IMR-90 (cell line): ENCODE results near the gene CEP57L1. TPM values are rescaled to one million over a fixed set of nuclear protein-coding genes. Genes with fewer than 3 reads are reported as not detected.

ENCODE experiments used
- ATAC-seq: fragments of 200-7000 bp; cut with Tn5 transposase; 2 replicates; pipeline ENCODE4 v1.9.1; 2020; ENCODE audit warnings: low read depth, mild to moderate bottlenecking, moderate library complexity
- BruUV-seq: library from RNA; stranded (reverse); fragments of 400-500 nt; replicated peaks from 2 replicates; lab custom pipeline; 2021; lab: Mats Ljungman, UMichigan
- CTCF ChIA-PET: fragments of 300-600 bp; formaldehyde crosslinking; extraction: SDS; loops from one replicate; lab custom pipeline; 2021; ENCODE audit warnings: antibody characterized with exemption; lab: Yijun Ruan, JAX
- POLR2A ChIA-PET: fragments of 300-600 bp; sonication (Branson Sonifier 250); formaldehyde crosslinking; loops from one replicate; lab custom pipeline; 2022; ENCODE audit warnings: antibody characterized with exemption; ENCODE audit not compliant: unreplicated experiment; lab: Charles Lee
- DNase-seq: peaks from one replicate; pipeline ENCODE4 v3.0.0; 2013
- H2AFZ ChIP-seq: replicated peaks from 2 replicates; pipeline ENCODE3; 2013; ENCODE audit warnings: low read length, mild to moderate bottlenecking; ENCODE audit not compliant: poor library complexity
- H2AK5ac ChIP-seq: 2 replicates; pipeline ENCODE4 v1.6.1; 2013; ENCODE audit warnings: low read depth, low read length, inconsistent platforms
- H2AK9ac ChIP-seq: replicated peaks from 2 replicates; pipeline ENCODE3; 2013; ENCODE audit warnings: mild to moderate bottlenecking, low read depth, low read length, moderate library complexity; ENCODE audit not compliant: poor library complexity
- H2BK120ac ChIP-seq: 2 replicates; pipeline ENCODE4 v1.6.1; 2013; ENCODE audit warnings: low read depth, low read length, inconsistent platforms
- H2BK15ac ChIP-seq: 3 replicates; pipeline ENCODE4 v1.6.1; 2013; ENCODE audit warnings: low read depth, low read length, inconsistent platforms
- H2BK20ac ChIP-seq: 2 replicates; pipeline ENCODE4 v1.6.1; 2013; ENCODE audit warnings: low read depth, mild to moderate bottlenecking, inconsistent platforms, low read length, moderate library complexity
- H2BK5ac ChIP-seq: 2 replicates; pipeline ENCODE4 v1.6.1; 2013; ENCODE audit warnings: mild to moderate bottlenecking, low read depth, low read length, inconsistent platforms; ENCODE audit not compliant: poor library complexity, severe bottlenecking
- H3K14ac ChIP-seq: replicated peaks from 2 replicates; pipeline ENCODE4 v1.6.1; 2013; ENCODE audit warnings: low read depth, low read length, inconsistent platforms
- H3K18ac ChIP-seq: 2 replicates; pipeline ENCODE4 v1.6.1; 2013; ENCODE audit warnings: low read depth, low read length, control low read depth
- H3K23ac ChIP-seq: 2 replicates; pipeline ENCODE4 v1.6.1; 2013; ENCODE audit warnings: low read depth, low read length, inconsistent platforms
- H3K27ac ChIP-seq: 2 replicates; pipeline ENCODE4 v1.5.1; 2013; ENCODE audit warnings: mild to moderate bottlenecking, control low read depth, low read length; ENCODE audit not compliant: insufficient read depth
- H3K27me3 ChIP-seq: 2 replicates; pipeline ENCODE4 v1.6.1; 2013; ENCODE audit warnings: low read length; ENCODE audit not compliant: control insufficient read depth, insufficient read depth
- H3K36me3 ChIP-seq: 2 replicates; pipeline ENCODE4 v1.6.1; 2013; ENCODE audit warnings: low read length, mixed read lengths; ENCODE audit not compliant: control insufficient read depth, insufficient read depth
- H3K4ac ChIP-seq: 2 replicates; pipeline ENCODE4 v1.6.1; 2013; ENCODE audit warnings: low read depth, low read length, inconsistent platforms
- H3K4me1 ChIP-seq: 2 replicates; pipeline ENCODE4 v1.6.1; 2013; ENCODE audit warnings: low read length, mixed read lengths; ENCODE audit not compliant: control insufficient read depth, insufficient read depth
- H3K4me2 ChIP-seq: 2 replicates; pipeline ENCODE4 v1.6.1; 2013; ENCODE audit warnings: low read depth, mild to moderate bottlenecking, control low read depth, low read length, moderate library complexity
- H3K4me3 ChIP-seq: 2 replicates; pipeline ENCODE4 v1.5.1; 2013; ENCODE audit warnings: low read depth, mild to moderate bottlenecking, control low read depth, low read length, moderate library complexity; ENCODE audit not compliant: insufficient read depth
- H3K56ac ChIP-seq: 2 replicates; pipeline ENCODE4 v1.6.1; 2013; ENCODE audit warnings: low read length, inconsistent platforms; ENCODE audit not compliant: insufficient read depth; ENCODE audit errors: extremely low read depth
- H3K79me1 ChIP-seq, 2 experiments: 2 replicates each; pipeline ENCODE4 v1.6.1; 2013; ENCODE audit warnings: low read length in 2 of 2, inconsistent platforms in 1 of 2, low read depth in 1 of 2
- H3K9ac ChIP-seq: 2 replicates; pipeline ENCODE4 v1.6.1; 2013; ENCODE audit warnings: low read depth, low read length, control low read depth
- H3K9me1 ChIP-seq: 2 replicates; pipeline ENCODE4 v1.6.1; 2013; ENCODE audit warnings: low read length, inconsistent platforms; ENCODE audit not compliant: insufficient read depth
- H3K9me3 ChIP-seq: 2 replicates; pipeline ENCODE4 v1.6.1; 2013; ENCODE audit warnings: low read length; ENCODE audit not compliant: control insufficient read depth, insufficient read depth
- H4K20me1 ChIP-seq: 2 replicates; pipeline ENCODE4 v1.6.1; 2013; ENCODE audit warnings: low read length, inconsistent platforms; ENCODE audit not compliant: insufficient read depth
- H4K5ac ChIP-seq: 2 replicates; pipeline ENCODE4 v1.6.1; 2013; ENCODE audit warnings: mild to moderate bottlenecking, low read depth, low read length, control low read depth
- H4K8ac ChIP-seq, 2 experiments: 2 replicates each; pipeline ENCODE4 v1.6.1; 2013; ENCODE audit warnings: low read depth in 2 of 2, low read length in 2 of 2, control low read depth in 1 of 2, inconsistent platforms in 1 of 2
- H4K91ac ChIP-seq: 2 replicates; pipeline ENCODE4 v1.6.1; 2013; ENCODE audit warnings: low read depth, low read length, inconsistent platforms; ENCODE audit not compliant: insufficient read depth
- BHLHE40 ChIP-seq: fragments of 150-350 bp; IDR thresholded peaks from 2 replicates; pipeline ENCODE4 v1.6.1; 2016; ENCODE audit warnings: mild to moderate bottlenecking, low read depth, low read length
- CEBPB ChIP-seq: IDR thresholded peaks from 2 replicates; pipeline ENCODE4 v1.6.1; 2012; ENCODE audit warnings: low read depth, low read length, improper control_type of control experiment
- CTCF ChIP-seq: conservative IDR thresholded peaks from 2 replicates; pipeline ENCODE4 v1.5.1; 2012; ENCODE audit warnings: mild to moderate bottlenecking, low read depth, low read length, improper control_type of control experiment
- MAFK ChIP-seq: IDR thresholded peaks from 2 replicates; pipeline ENCODE4 v1.6.1; 2012; ENCODE audit warnings: low read depth, low read length, improper control_type of control experiment
- MXI1 ChIP-seq: IDR thresholded peaks from 2 replicates; pipeline ENCODE4 v1.6.1; 2012; ENCODE audit warnings: low read depth, mild to moderate bottlenecking, low read length, moderate library complexity, borderline replicate concordance
- NFE2L2 ChIP-seq: fragments of 150-350 bp; IDR thresholded peaks from 2 replicates; pipeline ENCODE4 v1.6.1; 2016; ENCODE audit warnings: low read depth, mild to moderate bottlenecking, low read length
- POLR2A ChIP-seq: IDR thresholded peaks from 2 replicates; pipeline ENCODE4 v1.6.1; 2012; ENCODE audit warnings: mild to moderate bottlenecking, low read depth, low read length
- RAD21 ChIP-seq: IDR thresholded peaks from 2 replicates; pipeline ENCODE4 v1.6.1; 2012; ENCODE audit warnings: low read length, improper control_type of control experiment
- RCOR1 ChIP-seq: IDR thresholded peaks from 2 replicates; pipeline ENCODE4 v1.6.1; 2012; ENCODE audit warnings: mild to moderate bottlenecking, low read length, improper control_type of control experiment; ENCODE audit not compliant: insufficient replicate concordance
- SMC3 ChIP-seq: fragments of 150-350 bp; IDR thresholded peaks from 2 replicates; pipeline ENCODE4 v1.6.1; 2016; ENCODE audit warnings: low read depth, mild to moderate bottlenecking, antibody characterized with exemption, low read length, moderate library complexity
- USF2 ChIP-seq: fragments of 150-350 bp; IDR thresholded peaks from 2 replicates; pipeline ENCODE4 v1.6.1; 2017; ENCODE audit warnings: mild to moderate bottlenecking, antibody characterized with exemption, low read length, low read depth
- WGBS, 2 experiments: methylation state at CpG; one replicate each; pipeline versions ENCODE4 v1.1.5 to v1.1.7; 2013; ENCODE audit warnings: missing lambda C conversion rate in 2 of 2; ENCODE audit not compliant: insufficient read length in 1 of 2; ENCODE audit errors: extremely low coverage in 2 of 2; 5-methylcytosine and 5-hydroxymethylcytosine counted together
- dilution Hi-C: fragments of 300-500 bp; cut with HindIII; formaldehyde crosslinking; loops from one replicate; pipeline ENCODE4 v1.14.3; 2018; ENCODE audit warnings: low sequenced_read_pairs; ENCODE audit not compliant: unreplicated experiment
- in situ Hi-C: fragments of 300-500 bp; cut with MboI; formaldehyde crosslinking; loops from 3 replicates; pipeline ENCODE4 v1.14.3; 2019; ENCODE audit warnings: low sequenced_read_pairs, inconsistent platforms, mixed read lengths
- intact Hi-C: fragments of 100-400 bp; cut with micrococcal nuclease; formaldehyde crosslinking; loops from 2 replicates; pipeline ENCODE4 v1.10.0; 2022
- polyA plus RNA-seq, 3 experiments: library from polyadenylated mRNA; depleted of rRNA; stranded (reverse); fragments of >200 nt; gene quantifications; 2 replicates each; pipeline ENCODE4 v1.2.3, GENCODE V29; 2012; ENCODE audit warnings: low replicate concordance in 1 of 3
- total RNA-seq: library from RNA; depleted of rRNA; stranded (reverse); fragments of >200 nt; gene quantifications from 2 replicates; pipeline ENCODE4 v1.2.3, GENCODE V29; 2012
- TF ChIP-seq, protein P1 (sequence below): fragments of 150-350 bp; IDR thresholded peaks from 2 replicates; pipeline ENCODE4 v1.6.1; 2016; ENCODE audit warnings: low read depth, mild to moderate bottlenecking, low read length, moderate library complexity, borderline replicate concordance

The CEP57L1 gene
- total and polyA plus RNA-seq, 2 of the 4 experiments (the other 2 are of a cell fraction): 10.3 to 21.9 TPM

- no peak for TF ChIP-seq MAFK
- TF ChIP-seq RAD21: 0 out of 2 replicates have a peak, but pooled peaks have one; percentile 1
- TF ChIP-seq SMC3: no peak
- no peak for TF ChIP-seq USF2
Observed at GRCh38 chr6:109095036-109095834, at the start of gene CEP57L1 (continued).

- H3K9ac ChIP-seq: no peak overlapping the region
- H3K36me3 ChIP-seq: no peaks in the 10 kb centered on the region
- no peak overlapping the region for H3K18ac ChIP-seq
- no peak overlapping the region for H2BK5ac ChIP-seq
- BruUV-seq: no TSS peak
- ChIA-PET CTCF (no interaction called here), POLR2A (no interaction called here)
- peaks cover 1% of the 10 kb centered on the region; the same call in 1 of the 2 replicates for H3K4me1 ChIP-seq
- H4K8ac ChIP-seq: no peak overlapping the region
- WGBS, 2 experiments: no CpG with 5 or more reads among the region's 1 CpG
- H3K9me1 ChIP-seq: peaks cover 5% of the 10 kb centered on the region; the same call in 1 of the 2 replicates
- intact Hi-C loops (no loop called here), in situ Hi-C loops (no loop called here), dilution Hi-C loops (no loop called here)
- no peak overlapping the region for H4K5ac ChIP-seq
- no peak overlapping the region for H2AK9ac ChIP-seq
- no peak overlapping the region for H3K14ac ChIP-seq
- DNase-seq: no peak
- no peak for ATAC-seq
- H4K20me1 ChIP-seq: no peaks in the 10 kb centered on the region
- H3K56ac ChIP-seq: no peak overlapping the region
- H2BK15ac ChIP-seq: no peak overlapping the region
- H3K27me3 ChIP-seq: no peaks in the 10 kb centered on the region
- no peak overlapping the region for H2AK5ac ChIP-seq
- H2BK120ac ChIP-seq: no peak overlapping the region
- no peak overlapping the region for H2AFZ ChIP-seq
- no peak overlapping the region for H3K27ac ChIP-seq
- H3K4me2 ChIP-seq: no peak overlapping the region
- H4K91ac ChIP-seq: no peak overlapping the region
- no peak overlapping the region for H3K4me3 ChIP-seq
- H3K23ac ChIP-seq: no peak overlapping the region
- H2BK20ac ChIP-seq: no peak overlapping the region
- H3K9me3 ChIP-seq: no peaks in the 10 kb centered on the region
- H3K79me1 ChIP-seq: no peaks in the 10 kb centered on the region
- H3K4ac ChIP-seq: no peak overlapping the region
- TF ChIP-seq CEBPB: no peak
- TF ChIP-seq SMC3: no peak
- TF ChIP-seq, protein P1, sequence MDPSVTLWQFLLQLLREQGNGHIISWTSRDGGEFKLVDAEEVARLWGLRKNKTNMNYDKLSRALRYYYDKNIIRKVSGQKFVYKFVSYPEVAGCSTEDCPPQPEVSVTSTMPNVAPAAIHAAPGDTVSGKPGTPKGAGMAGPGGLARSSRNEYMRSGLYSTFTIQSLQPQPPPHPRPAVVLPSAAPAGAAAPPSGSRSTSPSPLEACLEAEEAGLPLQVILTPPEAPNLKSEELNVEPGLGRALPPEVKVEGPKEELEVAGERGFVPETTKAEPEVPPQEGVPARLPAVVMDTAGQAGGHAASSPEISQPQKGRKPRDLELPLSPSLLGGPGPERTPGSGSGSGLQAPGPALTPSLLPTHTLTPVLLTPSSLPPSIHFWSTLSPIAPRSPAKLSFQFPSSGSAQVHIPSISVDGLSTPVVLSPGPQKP: no peak
- TF ChIP-seq MAFK: no peak
- TF ChIP-seq NFE2L2: no peak
- TF ChIP-seq BHLHE40: no peak
- no peak for TF ChIP-seq RCOR1
- no peak for TF ChIP-seq POLR2A
- TF ChIP-seq CTCF: no peak
- TF ChIP-seq MXI1: no peak
- no peak for TF ChIP-seq RAD21
Observed at GRCh38 chr6:109048176-109048575, 47.1 kb upstream of the CEP57L1 start.
